Esophagus squamous epithelium (tissue), 4 donors: ENCODE data around the gene HS6ST2.

Experiments used
- CTCF ChIP-seq, 6 experiments: fragments of 450-650 bp in 4 of 6; fragments of 200-600 bp in 2 of 6; sonication (generic) in 2 of 6; IDR thresholded peaks; one replicate each; pipeline ENCODE4 v1.5.1; 2016 to 2019; ENCODE audit warnings: antibody characterized with exemption in 6 of 6, mild to moderate bottlenecking in 4 of 6, moderate library complexity in 4 of 6
- POLR2A ChIP-seq, 4 donors: fragments of 450-650 bp; IDR thresholded peaks; one replicate each; pipeline ENCODE4 v1.6.1; 2017; ENCODE audit warnings: antibody characterized with exemption in 4 of 4, mild to moderate bottlenecking in 4 of 4, moderate library complexity in 3 of 4

GRCh38 chrX:132576939-132577338 is 381.5 kb downstream of the HS6ST2 start:
- no peak for TF ChIP-seq CTCF (IDR thresholded peaks at IDR 0.05)
- TF ChIP-seq POLR2A (IDR thresholded peaks at IDR 0.05): no peak
